Duodenal mucosa (tissue), 2 donors: ENCODE measurements around the gene SYTL3.
A peak's percentile ranks its signal among the peaks of the same experiment; 100 is the strongest.
"Not testable (repeated sequence)": the region's sequence is repeated elsewhere in the genome, so short reads cannot be mapped to it uniquely, and the experiment has no call there.

ENCODE experiments used
- H3K27ac ChIP-seq: one replicate; pipeline ENCODE4 v1.7.0; 2013; ENCODE audit warnings: low read depth, low read length
- H3K27me3 ChIP-seq, 2 donors: one replicate each; pipeline ENCODE4 v1.7.0; 2013; ENCODE audit warnings: low read length in 2 of 2, control low read depth in 1 of 2; ENCODE audit not compliant: insufficient read depth in 2 of 2, control insufficient read depth in 1 of 2
- H3K36me3 ChIP-seq, 2 donors: one replicate each; pipeline ENCODE4 v1.7.0; 2013; ENCODE audit warnings: low read length in 2 of 2, control low read depth in 1 of 2; ENCODE audit not compliant: insufficient read depth in 2 of 2, control insufficient read depth in 1 of 2
- H3K4me1 ChIP-seq, 2 donors: one replicate each; pipeline ENCODE4 v1.7.0; 2013; ENCODE audit warnings: low read length in 2 of 2, control low read depth in 1 of 2; ENCODE audit not compliant: insufficient read depth in 2 of 2, control insufficient read depth in 1 of 2
- H3K4me3 ChIP-seq, 2 donors: one replicate each; pipeline ENCODE4 v1.7.0; 2013; ENCODE audit warnings: low read length in 2 of 2, low read depth in 1 of 2
- H3K9ac ChIP-seq, 2 donors: one replicate each; pipeline ENCODE4 v1.7.0; 2013; ENCODE audit warnings: low read length in 2 of 2, low read depth in 1 of 2
- H3K9me3 ChIP-seq, 2 donors: one replicate each; pipeline ENCODE4 v1.7.0; 2013; ENCODE audit warnings: low read length in 2 of 2, control low read depth in 1 of 2; ENCODE audit not compliant: control insufficient read depth in 1 of 2

SYTL3 gene

DNA sequence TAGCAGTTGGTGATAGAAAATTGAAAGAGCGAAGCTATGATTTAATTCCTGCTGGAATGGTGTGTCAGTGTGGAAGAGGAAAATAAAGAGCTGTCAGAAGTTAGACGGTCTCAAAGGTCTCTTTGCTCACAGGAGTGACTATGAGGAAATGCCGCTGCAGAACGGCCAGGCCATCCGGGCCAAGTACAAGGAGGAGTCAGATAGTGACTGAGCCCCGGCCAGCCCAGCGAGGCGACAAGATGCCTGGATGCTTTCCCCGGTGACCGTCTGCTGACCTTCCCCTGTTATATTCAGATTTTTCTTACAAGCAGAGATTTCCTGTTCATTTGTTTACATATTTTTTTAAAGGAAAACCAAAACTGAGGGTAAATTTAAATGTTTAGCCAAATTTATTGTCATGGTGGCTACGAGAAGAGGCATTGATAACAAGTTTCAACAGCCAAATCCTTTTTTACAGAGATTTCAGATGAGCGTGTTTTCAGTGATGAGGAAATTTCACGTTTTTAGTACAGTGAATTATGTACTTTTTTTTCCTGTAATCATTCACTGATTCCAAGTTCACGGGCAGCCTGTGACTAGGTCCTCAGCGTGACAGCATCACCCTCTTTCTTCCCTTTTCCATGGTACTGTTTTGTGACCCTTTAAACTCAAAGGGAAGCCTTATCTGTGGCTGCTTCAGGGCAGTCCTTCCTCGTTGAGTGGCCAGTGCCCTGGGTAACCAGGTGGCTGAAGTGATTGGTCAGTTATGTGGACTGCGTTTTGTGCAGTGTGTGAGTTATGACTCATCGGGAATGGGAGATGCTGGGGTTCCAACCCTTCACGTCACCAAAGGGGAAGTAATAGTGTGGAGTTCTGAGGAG is 17.9 kb upstream of the SYTL3 start:
- peak overlapping the region; percentile 63 for H3K27ac ChIP-seq
- H3K4me1 ChIP-seq, result peaks cover 25 to 28% of the 10 kb centered on the region in 2 donors
- peaks cover 20 to 48% of the 10 kb centered on the region in 2 donors for H3K36me3 ChIP-seq
- H3K4me3 ChIP-seq, result peak overlapping the region; percentile 11 to 29
- H3K27me3 ChIP-seq, result no peaks in the 10 kb centered on the region
- H3K9ac ChIP-seq, result no peak overlapping the region
- H3K9me3 ChIP-seq, result no peaks in the 10 kb centered on the region

DNA sequence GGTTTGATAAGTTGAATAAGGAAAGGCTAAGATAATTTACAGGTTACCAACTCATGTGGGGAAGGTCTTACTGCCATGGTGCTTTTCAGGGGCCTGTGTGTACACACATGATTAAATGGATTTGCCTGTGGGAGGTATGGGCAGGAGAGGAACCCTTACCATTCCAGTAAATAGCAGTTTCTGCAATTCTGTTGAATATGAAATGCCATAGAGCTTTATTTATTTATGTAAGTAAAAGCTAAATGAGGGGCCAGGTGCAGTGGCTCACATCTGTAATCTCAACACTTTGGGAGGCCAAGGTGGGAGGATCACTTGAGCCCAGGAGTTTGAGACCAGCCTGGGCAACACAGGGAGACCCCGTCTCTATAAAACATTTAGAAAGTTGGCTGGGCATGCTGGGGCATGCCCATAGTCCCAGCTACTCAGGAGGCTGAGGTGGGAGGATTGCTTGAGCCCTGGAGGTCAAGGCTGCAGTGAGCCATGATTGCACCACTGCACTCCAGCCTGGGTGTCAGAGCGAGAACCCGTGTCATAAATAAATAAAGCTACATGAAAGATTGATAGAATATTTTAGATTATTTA is 17.2 kb upstream of the SYTL3 start:
- H3K9ac ChIP-seq, H3K4me3 ChIP-seq, H3K27me3 ChIP-seq, H3K9me3 ChIP-seq: not testable (repeated sequence)
- peaks cover 21 to 47% of the 10 kb centered on the region in 2 donors for H3K36me3 ChIP-seq
- H3K4me1 ChIP-seq, result peaks cover 25 to 28% of the 10 kb centered on the region in 2 donors
- H3K27ac ChIP-seq, result peak overlapping the region; percentile 26

DNA sequence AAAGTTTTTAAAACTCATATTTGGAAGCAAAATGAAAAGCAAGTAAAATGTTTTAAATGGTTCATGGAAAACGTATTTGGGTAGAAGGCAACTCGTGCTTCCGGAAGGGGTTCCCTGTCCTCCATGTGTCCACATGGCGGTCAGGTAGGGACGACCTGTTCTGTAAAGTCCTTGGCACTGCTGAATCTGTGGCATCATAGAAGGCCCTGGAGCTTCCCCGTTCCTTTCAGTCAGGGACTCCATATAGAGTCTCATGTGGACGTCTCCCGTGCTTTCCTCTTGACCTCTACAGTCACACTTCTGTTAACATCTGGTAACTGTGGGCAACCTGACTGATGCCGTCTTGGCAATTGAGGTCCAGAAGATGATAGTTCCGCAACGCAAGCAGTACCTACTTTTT is 16.7 kb upstream of the SYTL3 start:
- no peak overlapping the region for H3K9ac ChIP-seq
- peaks cover 23 to 48% of the 10 kb centered on the region in 2 donors for H3K36me3 ChIP-seq
- no peak overlapping the region for H3K4me3 ChIP-seq
- peaks cover 25 to 28% of the 10 kb centered on the region in 2 donors for H3K4me1 ChIP-seq
- no peaks in the 10 kb centered on the region for H3K27me3 ChIP-seq
- no peaks in the 10 kb centered on the region for H3K9me3 ChIP-seq
- H3K27ac ChIP-seq, result no peak overlapping the region

DNA sequence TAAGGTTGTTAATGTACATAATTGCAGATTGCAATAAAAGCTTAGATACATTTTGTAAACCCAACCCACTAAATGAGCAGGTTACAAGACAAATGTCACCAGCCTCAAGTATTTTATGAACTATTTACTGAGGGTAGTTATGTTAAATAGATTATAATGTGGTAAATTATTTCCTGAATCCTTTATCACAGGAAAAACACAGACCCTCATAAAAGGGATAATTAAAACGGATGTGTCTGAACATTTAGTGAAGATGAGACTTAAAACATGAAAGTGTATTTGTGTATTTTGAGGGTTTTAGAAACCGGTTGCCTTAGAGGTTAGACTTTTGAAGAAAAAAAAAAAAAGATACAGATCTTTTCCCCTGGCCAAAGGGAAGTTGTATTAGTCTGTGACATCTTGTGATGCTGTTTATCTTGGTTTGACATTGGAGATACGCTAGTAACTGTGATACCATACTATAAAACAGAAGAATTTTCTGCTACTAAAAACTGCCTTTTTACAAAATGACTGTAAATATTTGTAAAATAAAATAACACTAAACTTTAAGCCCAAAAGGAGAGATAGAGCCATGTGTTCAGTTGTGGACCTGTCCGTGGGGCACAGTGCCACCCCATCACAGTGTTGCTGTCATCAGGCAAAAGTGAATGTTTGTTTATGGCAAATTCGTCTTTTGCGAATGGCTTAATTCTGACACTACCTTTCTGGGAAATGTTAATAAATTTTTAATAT is 15.0 kb upstream of the SYTL3 start:
- H3K27me3 ChIP-seq, result no peaks in the 10 kb centered on the region
- H3K4me3 ChIP-seq, result no peak overlapping the region
- H3K27ac ChIP-seq, result no peak overlapping the region
- H3K9ac ChIP-seq, result no peak overlapping the region
- H3K4me1 ChIP-seq, result peaks cover 24 to 28% of the 10 kb centered on the region in 2 donors
- H3K9me3 ChIP-seq, result no peaks in the 10 kb centered on the region
- peaks cover 17 to 45% of the 10 kb centered on the region in 2 donors for H3K36me3 ChIP-seq

DNA sequence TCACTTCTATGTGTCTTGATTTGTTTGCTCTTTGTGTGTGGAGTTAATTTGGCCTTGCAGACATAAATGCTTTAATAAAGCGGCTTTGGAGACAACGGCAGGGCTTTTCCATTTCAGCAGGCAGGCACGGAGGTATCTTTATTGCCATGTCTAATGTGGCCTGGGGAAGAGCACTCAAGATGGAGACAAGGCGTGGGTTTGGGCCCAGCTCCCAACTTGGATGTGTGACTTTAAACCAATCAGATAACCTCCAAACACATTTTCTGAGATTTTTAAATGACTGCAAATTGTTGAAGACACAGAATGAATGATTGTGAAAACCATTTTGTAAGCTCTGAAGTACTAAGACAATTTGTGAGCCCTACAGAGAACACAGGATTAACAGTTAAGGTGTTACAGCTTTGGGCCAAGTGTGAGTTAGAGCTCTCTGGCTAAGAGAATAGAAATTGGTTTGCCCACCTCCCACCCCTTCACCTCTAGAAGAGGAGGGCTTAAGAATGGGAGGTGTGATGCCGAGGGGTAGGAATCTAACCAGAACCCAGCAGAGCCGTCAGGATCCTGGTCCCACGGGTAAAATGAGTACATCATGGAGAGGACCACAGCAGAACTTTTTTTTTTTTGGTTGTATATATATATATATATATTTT is 14.3 kb upstream of the SYTL3 start:
- Histone ChIP-seq H3K9ac (no peak overlapping the region), H3K4me1 (peaks cover 20 to 30% of the 10 kb centered on the region in 2 donors), H3K27ac (no peak overlapping the region), H3K9me3 (no peaks in the 10 kb centered on the region), H3K36me3 (peaks cover 18 to 49% of the 10 kb centered on the region in 2 donors), H3K27me3 (no peaks in the 10 kb centered on the region), H3K4me3 (no peak overlapping the region)

DNA sequence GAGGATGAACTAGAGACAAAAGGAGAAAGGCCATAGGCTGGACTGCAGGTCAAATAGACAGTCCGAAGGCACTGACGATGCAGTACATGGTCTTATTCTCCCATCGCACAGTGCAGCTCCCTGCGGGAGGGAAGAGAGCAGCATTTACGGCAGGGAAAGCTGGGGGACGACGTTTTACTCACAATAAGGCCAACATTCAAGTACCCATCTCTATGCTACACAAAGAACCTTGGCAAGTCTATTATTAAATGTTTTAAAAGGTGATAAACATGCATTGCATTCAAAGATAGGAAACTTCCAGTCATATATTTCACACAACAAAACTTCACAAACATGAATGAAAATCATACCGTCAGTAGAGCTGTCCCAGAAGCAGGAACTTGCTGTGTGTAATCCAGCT is 13.1 kb upstream of the SYTL3 start:
- Histone ChIP-seq H3K9ac (no peak overlapping the region), H3K4me1 (peaks cover 17 to 22% of the 10 kb centered on the region in 2 donors), H3K9me3 (no peaks in the 10 kb centered on the region), H3K36me3 (peaks cover 21 to 46% of the 10 kb centered on the region in 2 donors), H3K27ac (no peak overlapping the region), H3K27me3 (no peaks in the 10 kb centered on the region), H3K4me3 (no peak overlapping the region)

DNA sequence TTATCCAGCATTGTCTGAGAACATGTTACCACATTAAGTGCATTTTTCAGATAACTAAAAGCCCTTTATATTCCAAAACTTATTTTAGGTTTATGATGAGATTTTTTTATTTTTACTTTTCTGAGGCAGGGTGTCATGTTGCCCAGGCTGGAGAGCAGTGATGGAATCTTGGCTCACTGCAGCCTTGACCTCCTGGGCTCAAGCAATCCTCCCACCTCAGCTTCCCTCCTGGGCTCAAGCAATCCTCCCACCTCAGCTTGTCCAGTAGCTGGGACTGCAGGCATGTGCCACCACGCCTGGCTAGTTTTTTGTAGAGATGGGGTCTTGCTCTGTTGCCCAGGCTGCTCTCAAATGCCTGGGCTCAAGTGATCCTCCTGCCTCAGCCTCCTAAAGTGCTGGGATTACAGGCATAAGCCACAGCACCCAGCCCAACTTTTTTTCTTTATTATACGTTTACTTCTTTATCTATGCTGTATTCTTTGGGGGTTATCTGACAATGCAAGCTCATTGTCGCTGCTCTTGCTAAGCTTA is 11.5 kb upstream of the SYTL3 start:
- Histone ChIP-seq H3K9me3 (no peaks in the 10 kb centered on the region), H3K36me3 (peaks cover 21 to 41% of the 10 kb centered on the region in 2 donors)

DNA sequence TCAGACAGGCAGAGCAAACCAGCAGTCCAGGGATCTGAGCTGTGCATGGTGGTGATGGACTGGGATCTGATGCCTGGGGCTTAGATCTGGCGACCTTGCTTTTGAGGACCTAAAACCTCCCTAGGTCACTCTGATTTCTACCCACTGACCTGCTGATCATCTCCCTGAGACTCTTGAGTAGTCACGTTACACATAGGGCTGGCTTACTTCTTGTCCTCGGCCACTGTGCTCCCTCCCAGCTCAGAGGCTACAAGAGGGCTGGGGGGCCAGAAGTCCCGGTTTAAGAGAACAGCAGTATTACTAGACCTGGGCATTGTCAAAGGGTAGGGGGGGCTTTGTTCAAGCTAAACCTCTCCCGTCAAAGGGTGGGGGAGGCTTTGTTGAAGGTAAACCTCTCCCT is 10.8 kb upstream of the SYTL3 start:
- H3K27ac ChIP-seq, result no peak overlapping the region
- H3K9me3 ChIP-seq, result no peaks in the 10 kb centered on the region
- peaks cover 21 to 38% of the 10 kb centered on the region in 2 donors for H3K36me3 ChIP-seq

More for the DNA sequence above, 11.5 kb upstream of the SYTL3 start:
- Histone ChIP-seq H3K9ac (no peak overlapping the region), H3K27ac (no peak overlapping the region), H3K4me3 (no peak overlapping the region), H3K27me3 (no peaks in the 10 kb centered on the region), H3K4me1 (peaks cover 22 to 27% of the 10 kb centered on the region in 2 donors)

DNA sequence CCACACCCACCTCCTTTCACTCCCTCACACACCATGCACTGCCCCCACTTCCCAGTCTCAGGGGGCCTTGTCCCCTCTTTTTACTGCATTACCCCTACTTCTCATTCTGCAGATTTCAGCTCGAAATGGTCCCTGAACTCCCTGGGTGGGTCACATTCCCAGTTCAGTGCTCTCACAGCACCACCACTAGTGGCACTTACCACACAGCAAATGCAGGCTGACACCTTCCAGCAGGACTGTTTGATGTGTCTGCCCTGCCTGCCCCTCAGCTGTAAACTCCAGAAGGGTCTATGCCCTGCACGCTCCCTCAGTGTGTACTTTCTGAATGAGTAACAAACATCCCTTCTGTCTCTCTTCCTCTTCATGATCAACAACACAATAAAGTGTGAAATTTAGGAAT is 9.3 kb upstream of the SYTL3 start:
- no peak overlapping the region for H3K27ac ChIP-seq
- H3K9ac ChIP-seq, result no peak overlapping the region
- no peaks in the 10 kb centered on the region for H3K9me3 ChIP-seq
- H3K4me1 ChIP-seq, result peaks cover 26 to 30% of the 10 kb centered on the region in 2 donors
- H3K4me3 ChIP-seq, result no peak overlapping the region
- no peaks in the 10 kb centered on the region for H3K27me3 ChIP-seq
- H3K36me3 ChIP-seq, result peaks cover 19 to 31% of the 10 kb centered on the region in 2 donors

More for the DNA sequence above, 10.8 kb upstream of the SYTL3 start:
- Histone ChIP-seq H3K9ac (no peak overlapping the region), H3K4me1 (peaks cover 22 to 27% of the 10 kb centered on the region in 2 donors), H3K4me3 (no peak overlapping the region), H3K27me3 (no peaks in the 10 kb centered on the region)
